ENCODE data around the gene CDH13.

DNA sequence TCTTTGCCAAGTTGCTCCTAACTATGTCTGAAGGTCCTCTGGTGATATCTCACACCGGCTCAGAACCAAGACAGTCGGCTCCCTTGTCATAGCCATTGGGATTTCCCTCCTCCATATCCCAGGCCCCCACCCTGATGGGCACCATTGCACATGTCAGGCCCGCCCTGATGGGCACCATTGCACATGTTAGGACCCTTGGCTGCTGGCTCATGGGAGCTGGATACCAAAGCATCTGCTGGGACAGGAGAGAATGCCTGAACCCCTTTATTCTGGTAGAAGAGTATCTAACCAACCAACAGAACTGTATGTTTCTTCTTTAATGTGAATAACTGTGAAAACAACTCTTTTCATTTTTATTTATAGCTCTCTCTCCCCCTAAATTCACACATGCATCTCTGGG, 726.5 kb downstream of the CDH13 start:
- no peak for TF ChIP-seq CTCF (IDR thresholded peaks at IDR 0.05; ENCODE audit: low read length)
- TF ChIP-seq EZH2 (optimal IDR thresholded peaks at IDR 0.05; ENCODE audit: low read depth, low read length) = no peak
- no peak for TF ChIP-seq EZH2phosphoT487 (IDR thresholded peaks at IDR 0.05; ENCODE audit: low read length)
